GM19238 (cell line): ENCODE results near the gene CDK5RAP2.
"Not testable (repeated sequence)": the region's sequence is repeated elsewhere in the genome, so short reads cannot be mapped to it uniquely, and the experiment has no call there.

Source experiments
- DNase-seq: peaks from one replicate; pipeline ENCODE4 v3.0.0; 2011; ENCODE audit warnings: low spot score; ENCODE audit not compliant: insufficient read length

CDK5RAP2 gene

DNA sequence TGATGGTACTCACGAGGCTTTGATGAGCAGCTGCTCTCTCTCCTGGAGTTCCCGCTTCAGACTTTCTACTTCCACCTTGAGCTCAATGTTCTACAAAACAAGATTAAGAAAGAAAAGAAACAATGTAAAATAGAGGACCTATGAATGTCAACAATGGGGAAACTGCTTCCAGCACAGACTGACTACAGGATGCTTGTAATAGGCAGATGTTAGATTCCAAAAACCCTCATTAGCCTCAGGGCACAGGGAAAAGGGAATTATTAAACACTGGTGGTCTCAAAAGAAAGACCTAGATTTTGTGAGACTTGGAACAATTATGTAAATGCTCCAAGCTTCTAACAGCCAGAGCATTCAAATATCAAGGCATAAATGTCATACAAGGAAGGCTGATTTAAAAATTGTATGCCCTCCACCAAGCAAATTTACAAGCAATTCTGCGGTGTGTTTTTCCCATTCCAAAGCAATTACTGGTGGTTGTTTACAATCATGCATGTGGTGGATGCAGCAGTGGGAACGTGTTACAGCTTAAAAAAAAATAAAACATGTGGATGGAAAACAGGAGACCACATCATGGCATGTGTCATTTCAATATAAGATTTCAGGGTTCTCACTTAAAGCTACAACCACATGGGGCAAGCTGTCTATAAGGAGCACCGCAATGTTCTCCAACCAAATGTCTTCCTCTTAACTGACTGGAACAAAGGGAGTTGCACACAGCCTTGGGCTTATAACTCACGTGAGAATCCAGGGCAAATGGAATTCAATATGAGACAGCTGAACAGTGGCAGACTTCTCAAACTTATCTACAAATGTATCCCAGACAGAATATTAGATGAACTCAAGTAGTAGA lies 34.0 kb downstream of the CDK5RAP2 start:
- DNase-seq: no peak

DNA sequence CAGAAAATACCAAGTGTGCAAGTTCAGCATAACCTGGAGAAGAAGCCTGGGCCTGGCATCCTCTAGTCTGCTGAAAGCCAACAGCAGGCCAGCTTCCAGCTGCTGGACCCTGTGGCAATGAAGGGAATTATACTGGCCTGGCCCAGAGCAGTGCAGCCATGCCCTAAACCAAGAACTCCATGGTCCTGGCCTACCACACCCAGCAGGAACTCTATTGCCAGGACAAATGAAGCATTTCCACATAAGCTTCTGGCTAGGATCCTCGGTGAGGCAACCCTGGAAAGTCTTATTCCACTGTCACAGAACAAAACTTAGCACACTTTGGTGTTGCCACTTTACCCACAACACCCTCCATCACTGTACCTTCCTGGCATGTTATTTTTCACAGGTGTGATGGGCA lies 35.5 kb downstream of the CDK5RAP2 start:
- DNase-seq: no peak

DNA sequence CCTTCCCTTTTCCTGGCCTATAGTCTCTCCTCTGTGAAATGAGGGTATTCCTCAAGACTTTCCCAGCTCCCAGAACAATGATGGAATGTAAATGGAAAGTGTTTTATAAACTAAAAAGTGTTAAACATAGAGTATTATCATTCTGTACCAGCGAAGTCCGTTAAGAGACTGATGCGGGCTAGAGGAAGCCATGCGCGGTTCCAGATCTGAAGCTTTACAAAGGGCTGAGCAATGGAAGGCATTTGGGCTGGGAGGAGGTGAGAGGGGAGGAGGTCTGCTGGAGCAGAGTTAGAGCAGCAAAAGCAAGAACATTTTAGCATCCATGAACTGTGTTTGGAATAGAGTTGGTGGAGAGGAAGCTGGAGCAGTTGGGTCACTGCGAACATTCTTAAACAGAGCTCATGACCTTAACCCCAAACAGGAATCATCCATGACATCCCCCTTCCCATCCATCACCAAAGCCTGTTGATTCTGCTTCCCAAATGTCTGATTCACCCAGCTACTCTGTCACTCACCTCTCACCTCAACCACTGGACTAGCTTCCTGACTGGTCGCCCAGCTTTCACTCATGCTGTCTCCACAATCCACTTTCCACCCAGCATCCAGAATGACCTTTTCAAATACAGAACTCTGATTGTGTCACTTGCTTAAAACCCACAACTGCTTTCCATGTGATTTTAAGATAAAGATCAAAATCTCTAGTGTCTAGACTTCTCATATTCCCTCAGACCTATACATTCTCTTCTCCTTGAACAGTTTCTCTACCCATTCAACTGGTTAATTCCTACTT lies 37.1 kb downstream of the CDK5RAP2 start:
- no peak for DNase-seq

DNA sequence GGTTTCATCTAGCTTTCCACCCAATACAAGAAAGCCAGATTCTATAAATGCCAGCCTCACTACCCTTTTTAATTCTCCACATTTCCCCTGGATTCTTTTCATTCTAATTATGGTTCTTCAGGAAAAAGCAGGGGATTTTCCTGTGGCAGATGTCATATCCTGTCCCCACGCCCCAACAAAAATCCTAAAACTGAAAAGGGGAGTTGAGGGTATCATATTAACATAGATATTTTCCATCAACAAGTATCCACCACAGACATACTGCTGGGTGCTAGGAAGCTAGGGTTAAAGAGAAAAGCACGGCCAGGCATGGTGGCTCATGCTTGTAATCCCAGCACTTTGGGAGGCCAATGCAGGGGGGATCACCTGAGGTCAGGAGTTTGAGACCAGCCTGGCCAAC lies 38.0 kb downstream of the CDK5RAP2 start:
- no peak for DNase-seq

DNA sequence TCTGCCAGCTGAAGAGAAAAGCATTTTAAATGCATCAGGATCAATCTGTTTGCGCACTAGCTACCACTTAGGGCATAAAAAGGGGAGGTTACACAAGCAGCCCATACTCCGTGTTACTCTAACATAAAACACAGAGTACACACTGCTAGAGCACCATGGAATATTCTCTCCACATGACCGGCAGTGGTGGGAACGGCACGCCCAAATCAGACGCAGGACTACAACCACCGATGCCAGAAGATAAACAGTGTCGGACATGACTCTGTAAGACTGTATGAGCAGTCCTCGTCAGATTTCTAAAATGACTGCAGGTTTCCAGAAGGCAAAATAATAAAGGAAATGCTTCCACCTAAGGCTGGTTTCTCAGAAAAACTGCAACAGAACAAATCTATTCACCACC lies 40.0 kb downstream of the CDK5RAP2 start:
- DNase-seq: no peak

DNA sequence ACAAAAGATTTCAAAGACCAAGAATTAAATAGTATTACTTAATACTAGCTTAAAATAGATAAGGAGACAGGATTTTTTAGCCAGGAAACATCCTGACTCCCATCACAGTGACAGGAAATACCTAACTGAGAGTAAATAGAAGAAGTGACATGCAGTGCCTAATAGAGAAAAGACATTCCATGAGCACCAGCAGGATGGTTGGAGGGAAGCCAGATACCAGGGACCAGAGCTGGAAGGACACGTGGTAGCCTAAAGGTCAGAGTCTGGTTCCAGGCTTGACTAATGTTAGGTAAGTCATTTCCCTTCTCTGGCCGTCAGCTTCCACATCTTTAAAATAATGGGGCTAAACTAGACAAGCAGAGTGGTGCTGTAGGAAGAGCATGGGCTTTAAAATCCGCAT lies 41.6 kb downstream of the CDK5RAP2 start:
- no peak for DNase-seq

GRCh38 chr9:120536949-120537640 lies 42.9 kb downstream of the CDK5RAP2 start:
- DNase-seq: no peak

- no peak for DNase-seq
Observed at GRCh38 chr9:120536094-120536493, 43.9 kb downstream of the CDK5RAP2 start.

DNA sequence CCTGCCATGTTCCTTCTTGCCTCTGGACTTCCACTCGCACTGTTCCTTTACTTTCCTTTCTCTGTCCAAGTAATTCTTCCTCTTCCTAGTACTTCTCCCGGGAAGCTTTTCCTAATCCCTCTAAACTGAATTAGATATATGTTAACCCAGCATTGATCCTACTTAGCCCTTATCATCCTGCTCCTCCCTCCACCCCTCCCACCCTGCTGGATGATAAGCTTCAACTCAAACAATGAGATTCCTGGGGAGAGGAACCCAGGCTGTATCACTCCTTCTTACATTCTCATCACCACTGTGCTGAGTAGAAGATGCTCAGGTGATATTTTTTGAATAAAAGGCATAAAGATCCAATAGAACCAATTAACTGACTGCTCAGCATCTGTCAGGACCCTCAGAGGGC lies 45.7 kb downstream of the CDK5RAP2 start:
- DNase-seq: no peak

GRCh38 chr9:120532891-120533290 lies 47.1 kb downstream of the CDK5RAP2 start:
- DNase-seq: no peak

DNA sequence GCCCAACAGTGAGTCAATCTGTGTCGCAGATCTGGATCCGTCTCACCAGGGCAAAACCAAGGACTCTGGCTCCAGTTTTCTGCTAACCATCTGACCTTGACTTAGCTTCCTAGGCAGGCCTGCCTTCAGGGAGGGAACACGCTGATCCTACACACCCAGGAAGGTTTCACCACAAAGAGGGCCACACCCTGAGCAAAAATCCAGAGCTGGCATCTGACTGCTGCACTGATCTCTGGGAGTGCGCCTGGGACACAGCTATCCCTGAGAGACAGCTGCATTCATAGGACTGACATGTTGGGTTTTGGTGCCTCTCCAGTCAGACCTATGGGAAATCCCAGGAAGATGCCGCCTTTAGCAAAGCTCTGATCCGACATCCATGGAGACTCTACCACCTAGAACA lies 47.5 kb downstream of the CDK5RAP2 start:
- no peak for DNase-seq

DNA sequence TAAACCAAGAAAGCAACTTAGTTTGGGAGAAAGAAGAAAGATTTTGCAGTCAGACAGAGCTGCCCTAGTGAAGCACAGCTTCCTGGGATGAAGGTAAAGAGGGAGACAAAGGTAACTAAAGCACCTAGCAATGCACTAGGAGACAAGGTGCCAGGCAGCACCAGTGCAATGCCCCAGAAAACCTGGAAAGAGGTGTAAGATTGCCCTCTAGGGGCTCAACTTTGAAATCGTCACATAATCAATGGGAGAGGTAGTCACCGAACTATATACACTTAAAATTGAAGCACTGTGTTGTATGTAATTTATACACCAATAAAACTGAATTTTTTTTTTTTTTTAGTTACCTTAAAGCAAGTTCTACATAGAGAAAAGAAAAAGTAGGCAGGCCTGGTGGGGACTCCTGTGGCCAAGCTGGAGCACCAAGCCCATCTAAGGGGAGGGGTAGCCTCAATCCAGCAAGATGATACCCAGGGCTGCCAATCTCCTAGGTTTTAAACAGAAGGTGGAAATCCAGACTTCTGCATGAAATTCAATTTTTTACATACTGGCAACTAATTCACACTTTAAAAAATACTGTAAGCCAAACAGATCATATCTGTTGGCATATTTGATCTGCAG lies 48.2 kb downstream of the CDK5RAP2 start:
- DNase-seq: no peak

GRCh38 chr9:120530220-120530832 lies 49.6 kb downstream of the CDK5RAP2 start:
- not testable (repeated sequence) for DNase-seq

GRCh38 chr9:120528829-120529228 lies 51.1 kb downstream of the CDK5RAP2 start:
- DNase-seq: no peak

GRCh38 chr9:120528327-120528726 lies 51.6 kb downstream of the CDK5RAP2 start:
- no peak for DNase-seq

DNA sequence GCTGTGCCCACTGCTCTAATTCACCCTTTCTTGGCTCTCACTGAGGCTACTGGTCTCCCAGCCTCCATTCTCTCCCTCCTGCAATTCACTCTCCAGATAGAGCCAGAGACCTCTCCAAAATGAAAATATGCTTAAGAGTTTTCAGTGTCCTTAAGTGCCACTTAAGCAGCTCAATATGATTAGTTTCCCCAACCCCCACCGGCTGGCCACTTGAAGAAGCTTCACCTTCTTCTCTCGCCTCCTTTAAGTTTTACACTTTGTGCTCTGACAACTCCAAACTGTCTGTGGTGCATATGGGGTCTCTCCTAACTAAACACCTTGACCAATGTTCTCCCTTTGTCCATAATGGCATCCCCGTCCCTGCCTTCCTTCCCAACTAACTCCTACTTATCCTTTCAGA lies 53.4 kb downstream of the CDK5RAP2 start:
- no peak for DNase-seq

- no peak for DNase-seq
Observed at GRCh38 chr9:120524863-120525262, 55.1 kb downstream of the CDK5RAP2 start.

- DNase-seq: no peak
Observed at GRCh38 chr9:120524038-120524437, 55.9 kb downstream of the CDK5RAP2 start.

DNA sequence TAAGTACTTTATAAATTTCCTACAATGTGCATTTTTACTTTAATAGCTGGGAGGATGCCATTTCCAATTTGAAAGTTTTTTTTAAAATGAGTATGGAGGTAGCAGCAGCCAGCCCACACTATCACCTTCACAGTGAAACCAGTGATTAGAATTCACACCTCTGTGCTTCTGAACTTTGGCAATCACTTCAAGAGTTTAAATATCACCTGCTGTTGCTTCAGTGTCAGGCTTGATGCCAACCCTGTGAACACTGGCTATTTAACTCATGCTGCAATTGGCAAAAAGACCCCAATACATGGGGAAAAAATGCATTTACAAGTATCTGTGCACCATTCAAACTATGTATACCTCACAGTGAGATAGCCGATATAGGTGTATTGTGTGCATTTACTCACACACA lies 57.4 kb downstream of the CDK5RAP2 start:
- DNase-seq: no peak

GRCh38 chr9:120522032-120522431 lies 57.9 kb downstream of the CDK5RAP2 start:
- DNase-seq: no peak

GRCh38 chr9:120521101-120521500 lies 58.9 kb downstream of the CDK5RAP2 start:
- DNase-seq: no peak
